ENCODE results near the gene PABPN1L. TPM values are rescaled to one million over a fixed set of nuclear protein-coding genes. Genes with fewer than 3 reads are reported as not detected.

The PABPN1L gene
- total and polyA plus RNA-seq, 2 donors (not counting 3 experiments of a cell fraction or from before 2014, with no cell fraction given): not detected

- intact Hi-C loops (cut with micrococcal nuclease): no loop called here
- no peaks in the 10 kb centered on the region for H3K79me2 ChIP-seq (ENCODE audit: control insufficient read depth, insufficient read depth, low read length)
- no peaks in the 10 kb centered on the region for H3K9me1 ChIP-seq (replicated peaks; ENCODE audit: control insufficient read depth, extremely low read depth, insufficient read depth, low read length)
- POLR2A ChIA-PET: no interaction called here
- H3K27me3 ChIP-seq (ENCODE audit: control insufficient read depth in 2 of 2, insufficient read depth in 2 of 2, low read length in 2 of 2): no peaks in the 10 kb centered on the region
- no peak overlapping the region for H3K4me2 ChIP-seq (ENCODE audit: insufficient read depth, low read length)
- no peaks in the 10 kb centered on the region for H3K4me1 ChIP-seq (ENCODE audit: control insufficient read depth, extremely low read depth, insufficient read depth, low read length)
- no peaks in the 10 kb centered on the region for H3K36me3 ChIP-seq (ENCODE audit: control insufficient read depth in 2 of 2, extremely low read depth in 1 of 2, insufficient read depth in 2 of 2, low read length in 2 of 2)
- TF ChIP-seq FOS (IDR thresholded peaks at IDR 0.05; ENCODE audit: borderline replicate concordance, insufficient read depth, low read length) (no peak), JUN (IDR thresholded peaks at IDR 0.05; ENCODE audit: borderline replicate concordance, insufficient read depth, insufficient read length, low read depth) (no peak), POLR2A (IDR thresholded peaks at IDR 0.05; ENCODE audit: low read depth, low read length) (no peak), GATA2 (IDR thresholded peaks at IDR 0.05; ENCODE audit: insufficient read depth, insufficient read length, low read depth, low read length) (no peak), POLR2AphosphoS5 (IDR thresholded peaks at IDR 0.05; ENCODE audit: insufficient read depth, low read depth, low read length) (no peak), EZH2 (IDR thresholded peaks at IDR 0.05; ENCODE audit: borderline replicate concordance, low read depth, low read length, severe bottlenecking) (no peak), CTCF (IDR thresholded peaks at IDR 0.05; ENCODE audit: extremely low read depth in 1 of 2, insufficient read depth in 1 of 2, low read depth in 1 of 2, low read length in 2 of 2) (no peak), MAX (IDR thresholded peaks at IDR 0.05; ENCODE audit: insufficient read depth, insufficient read length) (no peak), MYC (IDR thresholded peaks at IDR 0.05; ENCODE audit: low read depth, low read length) (no peak)
- DNase-seq (ENCODE audit: low read depth, low spot score) (peak; percentile 42), FAIRE-seq (no peak)
- no peaks in the 10 kb centered on the region for H4K20me1 ChIP-seq (replicated peaks; ENCODE audit: control insufficient read depth, extremely low read depth, insufficient read depth, low read length)
- H3K4me3 ChIP-seq (replicated peaks in 1 of 3; ENCODE audit: insufficient read depth in 1 of 3, low read depth in 1 of 3, low read length in 3 of 3): no peak overlapping the region
- dilution Hi-C loops (cut with MboI; ENCODE audit: extremely low pct_ligation_motif_present, low sequenced_read_pairs): no loop called here
- no peak overlapping the region for H3K27ac ChIP-seq (ENCODE audit: insufficient read depth, low read depth, low read length)
- CTCF ChIA-PET: no interaction called here
- no peak overlapping the region for H3K9ac ChIP-seq (replicated peaks; ENCODE audit: extremely low read depth, insufficient read depth, low read length)
- H2AFZ ChIP-seq (ENCODE audit: low read depth, low read length): no peak overlapping the region
- no TSS peak for BruUV-seq (replicated peaks)
- no peaks in the 10 kb centered on the region for H3K9me3 ChIP-seq (replicated peaks; ENCODE audit: control insufficient read depth, insufficient read depth, low read length)
Observed at GRCh38 chr16:88911136-88911945, 44.9 kb upstream of the PABPN1L start.

All from endothelial cell of umbilical vein (primary cell).